ENCODE measurements around the gene FMO1. TPM values are rescaled to one million over a fixed set of nuclear protein-coding genes. Genes with fewer than 3 reads are reported as not detected.

FMO1 gene
- total RNA-seq, 1 donor from 2014 or later = not detected

GRCh38 chr1:171296897-171297296 lies 48.6 kb downstream of the FMO1 start:
- Histone ChIP-seq H2AFZ (replicated peaks) (no peak overlapping the region), H3K4me2 (no peak overlapping the region), H3K9me3 (ENCODE audit: low read depth) (peaks cover 5% of the 10 kb centered on the region), H3F3A (ENCODE audit: low read depth) (no peaks in the 10 kb centered on the region), H3K79me2 (ENCODE audit: low read depth) (no peaks in the 10 kb centered on the region), H3K4me1 (peaks cover 4% of the 10 kb centered on the region), H3K4me3 (no peak overlapping the region), H3K9ac (no peak overlapping the region), H3K27me3 (no peaks in the 10 kb centered on the region), H3K36me3 (no peaks in the 10 kb centered on the region), H3K27ac (no peak overlapping the region), H4K20me1 (ENCODE audit: low read depth) (no peaks in the 10 kb centered on the region)
- no peaks in the 10 kb centered on the region for H3K4me1 Mint-ChIP-seq
- H3K4me3 Mint-ChIP-seq = no peak overlapping the region
- peaks cover 2% of the 10 kb centered on the region for H3K27me3 Mint-ChIP-seq (ENCODE audit: insufficient read depth, low read depth)
- no peak for TF ChIP-seq EZH2phosphoT487 (IDR thresholded peaks at IDR 0.05)
- no peak for TF ChIP-seq CTCF (IDR thresholded peaks at IDR 0.05)
- no peak for TF ChIP-seq EZH2 (IDR thresholded peaks at IDR 0.05)
- H3K36me3 Mint-ChIP-seq = no peaks in the 10 kb centered on the region
- DNase-seq (ENCODE audit: low spot score) = no peak
- H3K27ac Mint-ChIP-seq = no peak overlapping the region
- peaks cover 33% of the 10 kb centered on the region for H3K9me3 Mint-ChIP-seq

- TF ChIP-seq EZH2phosphoT487 (IDR thresholded peaks at IDR 0.05) = no peak
- no peak for TF ChIP-seq CTCF (IDR thresholded peaks at IDR 0.05)
- no peak for TF ChIP-seq EZH2 (IDR thresholded peaks at IDR 0.05)
- H3K27me3 Mint-ChIP-seq (ENCODE audit: insufficient read depth, low read depth) = peaks cover 2% of the 10 kb centered on the region
- no peak overlapping the region for H3K4me3 ChIP-seq
- no peak overlapping the region for H3K4me2 ChIP-seq
- H4K20me1 ChIP-seq (ENCODE audit: low read depth) = no peaks in the 10 kb centered on the region
- H3K9me3 ChIP-seq (ENCODE audit: low read depth) = peaks cover 5% of the 10 kb centered on the region
- H3K36me3 Mint-ChIP-seq = no peaks in the 10 kb centered on the region
- H3K27ac ChIP-seq = no peak overlapping the region
- no peaks in the 10 kb centered on the region for H3K27me3 ChIP-seq
- no peaks in the 10 kb centered on the region for H3F3A ChIP-seq (ENCODE audit: low read depth)
- peaks cover 5% of the 10 kb centered on the region for H3K36me3 ChIP-seq
- no peaks in the 10 kb centered on the region for H3K4me1 Mint-ChIP-seq
- H3K9ac ChIP-seq = no peak overlapping the region
- no peak overlapping the region for H3K4me3 Mint-ChIP-seq
- H3K9me3 Mint-ChIP-seq = peaks cover 36% of the 10 kb centered on the region
- H3K79me2 ChIP-seq (ENCODE audit: low read depth) = no peaks in the 10 kb centered on the region
- peaks cover 4% of the 10 kb centered on the region for H3K4me1 ChIP-seq
- H2AFZ ChIP-seq (replicated peaks) = no peak overlapping the region
- no peak for DNase-seq (ENCODE audit: low spot score)
- H3K27ac Mint-ChIP-seq = no peak overlapping the region
Measured at GRCh38 chr1:171298696-171299095, 50.4 kb downstream of the FMO1 start.

GRCh38 chr1:171299342-171299741 lies 51.0 kb downstream of the FMO1 start:
- no peak for TF ChIP-seq CTCF (IDR thresholded peaks at IDR 0.05)
- no peak for TF ChIP-seq EZH2phosphoT487 (IDR thresholded peaks at IDR 0.05)
- TF ChIP-seq EZH2 (IDR thresholded peaks at IDR 0.05) = no peak
- H3K36me3 ChIP-seq = peaks cover 5% of the 10 kb centered on the region
- H3F3A ChIP-seq (ENCODE audit: low read depth) = no peaks in the 10 kb centered on the region
- H2AFZ ChIP-seq (replicated peaks) = no peak overlapping the region
- no peak for DNase-seq (ENCODE audit: low spot score)
- H3K9me3 ChIP-seq (ENCODE audit: low read depth) = peaks cover 5% of the 10 kb centered on the region
- no peak overlapping the region for H3K4me2 ChIP-seq
- H3K4me1 Mint-ChIP-seq = no peaks in the 10 kb centered on the region
- H3K27me3 Mint-ChIP-seq (ENCODE audit: insufficient read depth, low read depth) = peaks cover 2% of the 10 kb centered on the region
- no peak overlapping the region for H3K4me3 Mint-ChIP-seq
- no peaks in the 10 kb centered on the region for H3K27me3 ChIP-seq
- H3K4me1 ChIP-seq = peaks cover 4% of the 10 kb centered on the region
- no peak overlapping the region for H3K4me3 ChIP-seq
- H4K20me1 ChIP-seq (ENCODE audit: low read depth) = no peaks in the 10 kb centered on the region
- H3K9ac ChIP-seq = no peak overlapping the region
- no peaks in the 10 kb centered on the region for H3K79me2 ChIP-seq (ENCODE audit: low read depth)
- peaks cover 36% of the 10 kb centered on the region for H3K9me3 Mint-ChIP-seq
- no peak overlapping the region for H3K27ac Mint-ChIP-seq
- no peak overlapping the region for H3K27ac ChIP-seq
- H3K36me3 Mint-ChIP-seq = peaks cover 2% of the 10 kb centered on the region
